Osteoblast (primary cell): ENCODE data around the gene ATP1B1. TPM values are rescaled to one million over a fixed set of nuclear protein-coding genes. Genes with fewer than 3 reads are reported as not detected.
A peak's percentile ranks its signal among the peaks of the same experiment; 100 is the strongest.

Source experiments
- DNase-seq: peaks from one replicate; pipeline ENCODE4 v3.0.0; 2011; ENCODE audit warnings: low spot score, mixed read lengths; ENCODE audit not compliant: insufficient read length; ENCODE audit errors: missing footprints
- H2AFZ ChIP-seq: 2 replicates; pipeline ENCODE4 v1.6.0; 2011; ENCODE audit warnings: mild to moderate bottlenecking, low read length
- H3K27ac ChIP-seq: 2 replicates; pipeline ENCODE4 v1.5.1; 2011; ENCODE audit warnings: mild to moderate bottlenecking, low read depth, low read length, moderate library complexity
- H3K27me3 ChIP-seq: 2 replicates; pipeline ENCODE4 v1.6.0; 2012; ENCODE audit warnings: mild to moderate bottlenecking, control low read depth, inconsistent platforms, low read length, moderate library complexity; ENCODE audit not compliant: insufficient read depth
- H3K36me3 ChIP-seq: 2 replicates; pipeline ENCODE4 v1.5.1; 2011; ENCODE audit warnings: mild to moderate bottlenecking, low read length, control low read depth, moderate library complexity; ENCODE audit not compliant: insufficient read depth
- H3K4me1 ChIP-seq: 2 replicates; pipeline ENCODE4 v1.5.1; 2011; ENCODE audit warnings: mild to moderate bottlenecking, low read length, control low read depth, moderate library complexity; ENCODE audit not compliant: insufficient read depth
- H3K4me2 ChIP-seq: 2 replicates; pipeline ENCODE4 v1.6.0; 2011; ENCODE audit warnings: mild to moderate bottlenecking, low read length; ENCODE audit not compliant: insufficient read depth
- H3K4me3 ChIP-seq: fragments of 200-600 bp; sonication (generic); 3 replicates; pipeline ENCODE4 v1.5.1; 2012; ENCODE audit warnings: mild to moderate bottlenecking, low read length, inconsistent platforms; ENCODE audit not compliant: insufficient read depth
- H3K79me2 ChIP-seq: 2 replicates; pipeline ENCODE4 v1.6.0; 2012; ENCODE audit warnings: mild to moderate bottlenecking, low read length, control low read depth, inconsistent platforms; ENCODE audit not compliant: insufficient read depth
- H3K9me3 ChIP-seq: 2 replicates; pipeline ENCODE4 v1.5.1; 2011; ENCODE audit warnings: low read depth, low read length, control low read depth
- H4K20me1 ChIP-seq: 2 replicates; pipeline ENCODE4 v1.6.0; 2012; ENCODE audit warnings: mild to moderate bottlenecking, low read length, control low read depth; ENCODE audit not compliant: insufficient read depth
- total RNA-seq: library from RNA; depleted of rRNA; stranded (reverse); fragments of >200 nt; gene quantifications from 2 replicates; pipeline ENCODE4 v1.2.3, GENCODE V29; 2012
- TF ChIP-seq, protein P1 (sequence below): IDR thresholded peaks from 2 replicates; pipeline ENCODE4 v1.5.1; 2011; ENCODE audit warnings: mild to moderate bottlenecking, low read depth, low read length, moderate library complexity; ENCODE audit errors: extremely low read depth

ATP1B1 gene
- total RNA-seq, 1 donor, result 8.3 TPM

DNA sequence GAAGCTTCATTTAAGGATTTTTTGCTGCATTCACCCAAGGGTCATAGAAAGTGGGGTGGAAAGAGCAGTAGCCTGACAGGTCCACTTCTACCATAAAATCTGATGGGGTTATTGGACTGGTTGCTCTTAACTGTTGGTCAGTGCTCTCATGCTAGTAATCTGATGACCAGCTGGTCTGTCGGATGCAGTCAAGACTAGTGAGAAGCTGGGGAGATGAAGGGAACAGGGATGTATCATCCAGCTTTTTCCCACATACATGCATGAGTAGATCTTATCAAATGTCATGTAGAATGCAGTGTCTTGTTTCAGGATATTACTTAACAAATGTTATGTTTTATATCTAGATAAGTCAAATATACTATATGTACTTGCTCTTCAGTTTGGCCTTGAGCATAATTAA, 11.1 kb downstream of the ATP1B1 start:
- TF ChIP-seq, protein P1, sequence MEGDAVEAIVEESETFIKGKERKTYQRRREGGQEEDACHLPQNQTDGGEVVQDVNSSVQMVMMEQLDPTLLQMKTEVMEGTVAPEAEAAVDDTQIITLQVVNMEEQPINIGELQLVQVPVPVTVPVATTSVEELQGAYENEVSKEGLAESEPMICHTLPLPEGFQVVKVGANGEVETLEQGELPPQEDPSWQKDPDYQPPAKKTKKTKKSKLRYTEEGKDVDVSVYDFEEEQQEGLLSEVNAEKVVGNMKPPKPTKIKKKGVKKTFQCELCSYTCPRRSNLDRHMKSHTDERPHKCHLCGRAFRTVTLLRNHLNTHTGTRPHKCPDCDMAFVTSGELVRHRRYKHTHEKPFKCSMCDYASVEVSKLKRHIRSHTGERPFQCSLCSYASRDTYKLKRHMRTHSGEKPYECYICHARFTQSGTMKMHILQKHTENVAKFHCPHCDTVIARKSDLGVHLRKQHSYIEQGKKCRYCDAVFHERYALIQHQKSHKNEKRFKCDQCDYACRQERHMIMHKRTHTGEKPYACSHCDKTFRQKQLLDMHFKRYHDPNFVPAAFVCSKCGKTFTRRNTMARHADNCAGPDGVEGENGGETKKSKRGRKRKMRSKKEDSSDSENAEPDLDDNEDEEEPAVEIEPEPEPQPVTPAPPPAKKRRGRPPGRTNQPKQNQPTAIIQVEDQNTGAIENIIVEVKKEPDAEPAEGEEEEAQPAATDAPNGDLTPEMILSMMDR, result no peak
- peaks cover 21% of the 10 kb centered on the region for H3K4me1 ChIP-seq
- no peaks in the 10 kb centered on the region for H4K20me1 ChIP-seq
- H3K9me3 ChIP-seq, result no peaks in the 10 kb centered on the region
- no peaks in the 10 kb centered on the region for H3K27me3 ChIP-seq
- no peak overlapping the region for H3K27ac ChIP-seq
- no peaks in the 10 kb centered on the region for H3K36me3 ChIP-seq
- H3K4me3 ChIP-seq, result no peak overlapping the region
- H3K79me2 ChIP-seq, result peaks cover 8% of the 10 kb centered on the region
- no peak for DNase-seq
- H2AFZ ChIP-seq, result no peak overlapping the region
- no peak overlapping the region for H3K4me2 ChIP-seq

DNA sequence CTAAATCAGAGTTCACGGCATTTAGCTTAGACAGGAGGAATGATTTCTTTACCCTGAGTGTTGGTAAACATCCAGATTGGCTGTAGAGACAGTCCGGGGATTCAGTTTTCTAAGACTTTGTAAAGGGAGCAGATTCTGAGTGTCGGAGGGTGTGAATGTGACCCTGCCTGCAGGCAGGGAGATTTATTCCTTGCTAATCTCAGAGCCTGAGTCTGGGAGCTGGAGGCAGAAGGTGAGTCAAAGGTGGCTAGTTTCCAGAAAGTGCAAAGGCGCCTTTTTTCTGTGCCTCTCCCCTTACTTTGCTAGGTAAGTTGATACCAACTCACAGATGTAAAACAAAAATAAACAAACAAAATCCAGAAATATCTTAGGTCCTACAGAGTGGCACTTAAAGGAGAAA, 11.7 kb downstream of the ATP1B1 start:
- Histone ChIP-seq H3K4me1 (peaks cover 20% of the 10 kb centered on the region), H3K79me2 (peaks cover 12% of the 10 kb centered on the region)

DNA sequence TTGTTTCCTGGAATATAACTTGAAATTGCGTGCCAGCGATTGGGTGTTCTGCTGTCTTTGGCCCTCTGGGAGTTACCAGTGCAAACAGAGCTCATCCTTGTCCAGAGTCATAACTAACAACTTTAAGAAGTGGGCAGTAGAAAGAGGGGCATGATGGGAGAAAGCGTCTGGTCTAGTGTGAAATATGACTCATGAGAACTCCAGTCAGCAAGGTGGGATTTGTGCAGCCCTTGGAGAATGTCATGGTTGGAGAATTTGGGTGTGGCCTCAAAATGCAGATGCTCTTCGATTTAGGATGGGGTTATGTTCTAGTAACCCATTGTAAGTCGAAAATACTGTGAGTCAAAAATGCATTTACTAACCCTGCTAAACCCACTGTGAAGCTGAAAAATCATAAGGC, 12.9 kb downstream of the ATP1B1 start:
- H3K27me3 ChIP-seq, result no peaks in the 10 kb centered on the region
- peak; percentile 60 for DNase-seq
- H3K4me2 ChIP-seq, result no peak overlapping the region
- no peaks in the 10 kb centered on the region for H3K9me3 ChIP-seq
- no peaks in the 10 kb centered on the region for H3K36me3 ChIP-seq
- TF ChIP-seq, protein P1, result no peak
- peaks cover 12% of the 10 kb centered on the region for H3K79me2 ChIP-seq
- no peak overlapping the region for H2AFZ ChIP-seq
- H3K4me1 ChIP-seq, result peaks cover 8% of the 10 kb centered on the region
- H3K27ac ChIP-seq, result peak overlapping the region; percentile 49
- H3K4me3 ChIP-seq, result no peak overlapping the region
- H4K20me1 ChIP-seq, result no peaks in the 10 kb centered on the region

More for the DNA sequence above, 11.7 kb downstream of the ATP1B1 start:
- no peak overlapping the region for H3K4me2 ChIP-seq
- DNase-seq, result no peak
- H3K9me3 ChIP-seq, result no peaks in the 10 kb centered on the region
- H4K20me1 ChIP-seq, result no peaks in the 10 kb centered on the region
- TF ChIP-seq, protein P1, result no peak
- no peak overlapping the region for H3K27ac ChIP-seq
- no peak overlapping the region for H3K4me3 ChIP-seq
- H3K27me3 ChIP-seq, result no peaks in the 10 kb centered on the region
- H2AFZ ChIP-seq, result no peak overlapping the region
- H3K36me3 ChIP-seq, result no peaks in the 10 kb centered on the region

DNA sequence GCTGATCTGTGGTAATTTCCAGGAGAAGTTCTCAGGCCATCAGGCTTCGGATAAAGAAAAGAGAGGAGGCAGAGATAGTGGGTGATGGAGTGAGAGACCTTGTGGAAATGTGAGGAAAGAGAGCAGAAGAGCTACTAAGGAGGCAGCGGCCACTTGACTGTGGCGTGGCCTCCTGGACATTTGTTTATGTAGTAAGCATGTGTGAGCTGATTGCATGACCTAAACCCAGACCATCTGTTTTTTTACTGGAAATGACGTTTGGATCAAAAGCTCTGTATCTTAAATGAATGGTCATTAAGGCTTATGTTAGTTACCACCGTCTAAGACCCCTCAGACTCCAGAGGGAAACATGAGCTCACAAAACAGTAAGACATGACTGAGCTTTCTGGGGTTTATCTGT, 13.6 kb downstream of the ATP1B1 start:
- Histone ChIP-seq H2AFZ (no peak overlapping the region), H3K9me3 (no peaks in the 10 kb centered on the region), H4K20me1 (no peaks in the 10 kb centered on the region), H3K4me2 (no peak overlapping the region), H3K27me3 (no peaks in the 10 kb centered on the region), H3K4me1 (peaks cover 8% of the 10 kb centered on the region), H3K79me2 (peaks cover 12% of the 10 kb centered on the region), H3K4me3 (no peak overlapping the region), H3K27ac (peak overlapping the region; percentile 41), H3K36me3 (no peaks in the 10 kb centered on the region)
- DNase-seq, result no peak
- TF ChIP-seq, protein P1, result no peak
